H9 (cell line): ENCODE results near the gene TECRL. TPM values are rescaled to one million over a fixed set of nuclear protein-coding genes. Genes with fewer than 3 reads are reported as not detected.

Experiments used
- DNase-seq: peaks from one replicate; pipeline ENCODE4 v3.0.0-alpha.2; 2017
- H2AFZ ChIP-seq: one replicate; pipeline ENCODE4 v1.6.1; 2013; ENCODE audit warnings: mild to moderate bottlenecking, low read length, control low read depth, moderate library complexity
- H2AK5ac ChIP-seq: 2 replicates; pipeline ENCODE4 v1.6.1; 2013; ENCODE audit warnings: low read length, control low read depth, mixed read lengths; ENCODE audit not compliant: insufficient read length
- H2BK120ac ChIP-seq: one replicate; pipeline ENCODE4 v1.6.1; 2013; ENCODE audit warnings: low read depth, mild to moderate bottlenecking, low read length, control low read depth, inconsistent platforms; ENCODE audit not compliant: poor library complexity, severe bottlenecking
- H2BK12ac ChIP-seq: 2 replicates; pipeline ENCODE4 v1.6.1; 2013; ENCODE audit warnings: low read length, control low read depth, mixed read lengths, low read depth; ENCODE audit not compliant: insufficient read length
- H2BK15ac ChIP-seq: 2 replicates; pipeline ENCODE4 v1.6.1; 2013; ENCODE audit warnings: low read depth, low read length, control low read depth
- H2BK20ac ChIP-seq: one replicate; pipeline ENCODE4 v1.6.1; 2013; ENCODE audit warnings: low read depth, mild to moderate bottlenecking, low read length, control low read depth, inconsistent platforms; ENCODE audit not compliant: poor library complexity, severe bottlenecking
- H2BK5ac ChIP-seq: 2 replicates; pipeline ENCODE4 v1.6.1; 2013; ENCODE audit warnings: low read length, control low read depth, mixed read lengths; ENCODE audit not compliant: insufficient read length
- H3K14ac ChIP-seq: 2 replicates; pipeline ENCODE4 v1.6.1; 2013; ENCODE audit warnings: low read length, control low read depth; ENCODE audit not compliant: insufficient read depth
- H3K18ac ChIP-seq: 2 replicates; pipeline ENCODE4 v1.6.1; 2013; ENCODE audit warnings: low read depth, mild to moderate bottlenecking, mixed read lengths, low read length, control low read depth; ENCODE audit not compliant: insufficient read length
- H3K23ac ChIP-seq: 2 replicates; pipeline ENCODE4 v1.6.1; 2013; ENCODE audit warnings: low read length, control low read depth, mixed read lengths, low read depth; ENCODE audit not compliant: insufficient read length
- H3K23me2 ChIP-seq: 2 replicates; pipeline ENCODE4 v1.6.1; 2013; ENCODE audit warnings: low read depth, mild to moderate bottlenecking, mixed read lengths, low read length, control low read depth; ENCODE audit not compliant: insufficient read length, poor library complexity, severe bottlenecking
- H3K27ac ChIP-seq: 2 replicates; pipeline ENCODE4 v1.5.1; 2013; ENCODE audit warnings: low read length, control low read depth, mixed read lengths, low read depth; ENCODE audit not compliant: insufficient read length
- H3K27me3 ChIP-seq: 2 replicates; pipeline ENCODE4 v1.6.1; 2013; ENCODE audit warnings: low read length, control low read depth, inconsistent platforms; ENCODE audit not compliant: insufficient read depth
- H3K4ac ChIP-seq: 2 replicates; pipeline ENCODE4 v1.6.1; 2013; ENCODE audit warnings: low read depth, mild to moderate bottlenecking, control low read depth, inconsistent platforms, low read length, moderate library complexity
- H3K4me1 ChIP-seq: 2 replicates; pipeline ENCODE4 v1.6.1; 2013; ENCODE audit warnings: low read length, control low read depth, inconsistent platforms; ENCODE audit not compliant: insufficient read depth
- H3K4me2 ChIP-seq: 2 replicates; pipeline ENCODE4 v1.6.1; 2013; ENCODE audit warnings: low read length, control low read depth, mixed read lengths; ENCODE audit not compliant: insufficient read length, insufficient read depth
- H3K56ac ChIP-seq: 2 replicates; pipeline ENCODE4 v1.6.1; 2013; ENCODE audit warnings: low read depth, mild to moderate bottlenecking, mixed read lengths, low read length, control low read depth; ENCODE audit not compliant: insufficient read length
- H3K79me1 ChIP-seq: 2 replicates; pipeline ENCODE4 v1.6.1; 2013; ENCODE audit warnings: low read depth, mild to moderate bottlenecking, moderate library complexity, low read length, control low read depth, inconsistent platforms; ENCODE audit not compliant: insufficient read depth, poor library complexity, severe bottlenecking
- H3K79me2 ChIP-seq: 2 replicates; pipeline ENCODE4 v1.6.1; 2013; ENCODE audit warnings: low read length, control low read depth, inconsistent platforms; ENCODE audit not compliant: insufficient read depth
- H3K9ac ChIP-seq: 2 replicates; pipeline ENCODE4 v1.6.1; 2013; ENCODE audit warnings: low read length, control low read depth, mixed read lengths; ENCODE audit not compliant: insufficient read length; ENCODE audit errors: extremely low read depth
- H3K9me3 ChIP-seq: one replicate; pipeline ENCODE4 v1.6.1; 2013; ENCODE audit warnings: low read depth, low read length, inconsistent platforms; ENCODE audit not compliant: control insufficient read depth
- H3T11ph ChIP-seq: one replicate; pipeline ENCODE4 v1.6.1; 2013; ENCODE audit warnings: mild to moderate bottlenecking, low read length, control low read depth, inconsistent platforms
- H4K20me1 ChIP-seq: one replicate; pipeline ENCODE4 v1.6.1; 2013; ENCODE audit not compliant: control insufficient read depth, insufficient read length, insufficient read depth
- H4K5ac ChIP-seq: 2 replicates; pipeline ENCODE4 v1.6.1; 2013; ENCODE audit warnings: low read depth, mild to moderate bottlenecking, mixed read lengths, low read length, control low read depth; ENCODE audit not compliant: insufficient read length
- H4K8ac ChIP-seq: replicated peaks from 2 replicates; pipeline ENCODE4 v1.6.1; 2013; ENCODE audit warnings: low read length, control low read depth, mixed read lengths, low read depth; ENCODE audit not compliant: insufficient read length
- H4K91ac ChIP-seq: 2 replicates; pipeline ENCODE4 v1.6.1; 2013; ENCODE audit warnings: low read depth, mild to moderate bottlenecking, moderate library complexity, mixed read lengths, low read length, control low read depth; ENCODE audit not compliant: insufficient read length
- H3K27ac Mint-ChIP-seq, 3 experiments: 2 replicates in 2 of 3; 3 replicates in 1 of 3; pipeline ENCODE4 v1.8.0; 2020 to 2021; ENCODE audit warnings: mixed read lengths in 3 of 3, mild to moderate bottlenecking in 1 of 3, moderate library complexity in 1 of 3
- H3K27me3 Mint-ChIP-seq: 2 replicates; pipeline ENCODE4 v1.8.0; 2021; ENCODE audit warnings: low read depth, mild to moderate bottlenecking, moderate library complexity, mixed read lengths
- H3K36me3 Mint-ChIP-seq, 3 experiments: 2 replicates in 2 of 3; 3 replicates in 1 of 3; pipeline ENCODE4 v1.8.0; 2020 to 2021; ENCODE audit warnings: low read depth in 3 of 3, mixed read lengths in 3 of 3; ENCODE audit not compliant: insufficient read depth in 1 of 3
- H3K4me1 Mint-ChIP-seq, 2 experiments: 2 replicates each; pipeline ENCODE4 v1.8.0; 2020; ENCODE audit warnings: mixed read lengths in 2 of 2
- H3K4me3 Mint-ChIP-seq, 2 experiments: 2 replicates in 1 of 2; 3 replicates in 1 of 2; pipeline ENCODE4 v1.8.0; 2020 to 2021; ENCODE audit warnings: mild to moderate bottlenecking in 2 of 2, mixed read lengths in 2 of 2, moderate library complexity in 1 of 2
- H3K9me3 Mint-ChIP-seq, 2 experiments: 2 replicates in 1 of 2; 3 replicates in 1 of 2; pipeline ENCODE4 v1.8.0; 2020; ENCODE audit warnings: mild to moderate bottlenecking in 2 of 2, mixed read lengths in 2 of 2, moderate library complexity in 1 of 2
- WGBS: extraction: QIAGEN DNeasy Blood & Tissue Kit; methylation state at CpG from one replicate; pipeline ENCODE4 v1.1.7; 2013; ENCODE audit warnings: missing lambda C conversion rate, low lambda C conversion rate, mixed read lengths; ENCODE audit not compliant: insufficient read length; ENCODE audit errors: extremely low coverage; 5-methylcytosine and 5-hydroxymethylcytosine counted together
- total RNA-seq: library from RNA; stranded (reverse); gene quantifications from 2 replicates; pipeline ENCODE4 v1.2.1, GENCODE V29; 2021
- TF ChIP-seq, protein P1 (sequence below): fragments of 200-600 bp; sonication (generic); conservative IDR thresholded peaks from 3 replicates; pipeline ENCODE4 v1.8.0; 2021; ENCODE audit warnings: antibody characterized with exemption, mild to moderate bottlenecking

Gene TECRL
- total RNA-seq, 1 experiment from 2014 or later: not detected

GRCh38 chr4:64266669-64267068 is 142.6 kb downstream of the TECRL start:
- H3K18ac ChIP-seq: no peak overlapping the region
- no peak overlapping the region for H3T11ph ChIP-seq
- H3K27me3 ChIP-seq: no peaks in the 10 kb centered on the region
- H3K4me1 ChIP-seq: no peaks in the 10 kb centered on the region
- no peak overlapping the region for H4K91ac ChIP-seq
- H3K56ac ChIP-seq: no peak overlapping the region
- no peak overlapping the region for H2BK12ac ChIP-seq
- no peak overlapping the region for H2AFZ ChIP-seq
- H3K27ac ChIP-seq: no peak overlapping the region
- H3K23me2 ChIP-seq: no peaks in the 10 kb centered on the region
- no peaks in the 10 kb centered on the region for H3K79me2 ChIP-seq
- peaks cover 12 to 25% of the 10 kb centered on the region in 2 experiments for H3K9me3 Mint-ChIP-seq
- H2BK20ac ChIP-seq: no peak overlapping the region
- no peak overlapping the region for H3K4me3 Mint-ChIP-seq
- H3K27ac Mint-ChIP-seq: no peak overlapping the region
- H2BK120ac ChIP-seq: no peak overlapping the region
- no peak overlapping the region for H3K14ac ChIP-seq
- H2AK5ac ChIP-seq: no peak overlapping the region
- peaks cover 15 to 16% (median 15%) of the 10 kb centered on the region in 3 experiments for H3K36me3 Mint-ChIP-seq
- WGBS: no CpG with 5 or more reads among the region's 2 CpGs
- H4K20me1 ChIP-seq: no peaks in the 10 kb centered on the region
- no peak overlapping the region for H4K5ac ChIP-seq
- H3K4ac ChIP-seq: no peak overlapping the region
- peaks cover 6 to 10% of the 10 kb centered on the region in 2 experiments for H3K4me1 Mint-ChIP-seq
- H3K9me3 ChIP-seq: no peaks in the 10 kb centered on the region
- no peak for DNase-seq
- TF ChIP-seq, protein P1, sequence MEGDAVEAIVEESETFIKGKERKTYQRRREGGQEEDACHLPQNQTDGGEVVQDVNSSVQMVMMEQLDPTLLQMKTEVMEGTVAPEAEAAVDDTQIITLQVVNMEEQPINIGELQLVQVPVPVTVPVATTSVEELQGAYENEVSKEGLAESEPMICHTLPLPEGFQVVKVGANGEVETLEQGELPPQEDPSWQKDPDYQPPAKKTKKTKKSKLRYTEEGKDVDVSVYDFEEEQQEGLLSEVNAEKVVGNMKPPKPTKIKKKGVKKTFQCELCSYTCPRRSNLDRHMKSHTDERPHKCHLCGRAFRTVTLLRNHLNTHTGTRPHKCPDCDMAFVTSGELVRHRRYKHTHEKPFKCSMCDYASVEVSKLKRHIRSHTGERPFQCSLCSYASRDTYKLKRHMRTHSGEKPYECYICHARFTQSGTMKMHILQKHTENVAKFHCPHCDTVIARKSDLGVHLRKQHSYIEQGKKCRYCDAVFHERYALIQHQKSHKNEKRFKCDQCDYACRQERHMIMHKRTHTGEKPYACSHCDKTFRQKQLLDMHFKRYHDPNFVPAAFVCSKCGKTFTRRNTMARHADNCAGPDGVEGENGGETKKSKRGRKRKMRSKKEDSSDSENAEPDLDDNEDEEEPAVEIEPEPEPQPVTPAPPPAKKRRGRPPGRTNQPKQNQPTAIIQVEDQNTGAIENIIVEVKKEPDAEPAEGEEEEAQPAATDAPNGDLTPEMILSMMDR: no peak
- no peak overlapping the region for H3K4me2 ChIP-seq
- no peak overlapping the region for H4K8ac ChIP-seq
- no peak overlapping the region for H3K9ac ChIP-seq
- H2BK5ac ChIP-seq: no peak overlapping the region
- no peaks in the 10 kb centered on the region for H3K79me1 ChIP-seq
- H3K27me3 Mint-ChIP-seq: no peaks in the 10 kb centered on the region
- H2BK15ac ChIP-seq: no peak overlapping the region
- no peak overlapping the region for H3K23ac ChIP-seq
